Common myeloid progenitor, CD34-positive (primary cell): ENCODE results near the gene C16orf74.

ENCODE experiments used
- CTCF ChIA-PET: fragments of 350-600 bp; sonication (Branson Sonifier 250); formaldehyde crosslinking; loops from one replicate; lab custom pipeline; 2021; ENCODE audit warnings: antibody characterized with exemption; lab: Charles Lee
- POLR2A ChIA-PET: fragments of 350-600 bp; sonication (Branson Sonifier 250); formaldehyde crosslinking; loops from one replicate; lab custom pipeline; 2021; ENCODE audit warnings: antibody characterized with exemption; lab: Charles Lee
- DNase-seq, 3 donors: peaks; one replicate each; pipeline versions ENCODE4 v3.0.0 to v3.0.0-alpha.2; 2013
- H3K27ac ChIP-seq, 2 experiments: 1 replicate in 1 of 2; 2 replicates in 1 of 2; pipeline ENCODE4 v1.7.0; 2013; ENCODE audit warnings: inconsistent platforms in 2 of 2, low read length in 2 of 2, mild to moderate bottlenecking in 2 of 2, low read depth in 1 of 2, moderate library complexity in 1 of 2; ENCODE audit not compliant: severe bottlenecking in 2 of 2, insufficient read depth in 1 of 2, poor library complexity in 1 of 2
- H3K27me3 ChIP-seq, 5 experiments: replicated peaks in 2 of 5; 1 replicate in 3 of 5; 2 replicates in 2 of 5; pipeline versions ENCODE4 v1.6.1 to v1.7.0; 2013; ENCODE audit warnings: low read length in 4 of 5, mild to moderate bottlenecking in 2 of 5, moderate library complexity in 2 of 5, inconsistent platforms in 1 of 5; ENCODE audit not compliant: insufficient read depth in 5 of 5, control insufficient read depth in 4 of 5
- H3K36me3 ChIP-seq, 4 experiments: 1 replicate in 2 of 4; 2 replicates in 2 of 4; pipeline versions ENCODE4 v1.6.1 to v1.7.0; 2013; ENCODE audit warnings: low read length in 3 of 4, control low read depth in 1 of 4, mild to moderate bottlenecking in 1 of 4; ENCODE audit not compliant: control insufficient read depth in 4 of 4, insufficient read depth in 4 of 4
- H3K4me1 ChIP-seq, 4 experiments: 1 replicate in 3 of 4; 2 replicates in 1 of 4; pipeline versions ENCODE4 v1.6.1 to v1.7.1; 2013; ENCODE audit warnings: low read length in 3 of 4, mild to moderate bottlenecking in 3 of 4, control low read depth in 1 of 4, inconsistent platforms in 1 of 4, moderate library complexity in 1 of 4; ENCODE audit not compliant: control insufficient read depth in 4 of 4, insufficient read depth in 4 of 4; ENCODE audit errors: control extremely low read depth in 1 of 4
- H3K4me3 ChIP-seq, 7 experiments: 1 replicate in 4 of 7; 2 replicates in 3 of 7; pipeline versions ENCODE4 v1.5.1 to v1.7.0; 2013; ENCODE audit warnings: mild to moderate bottlenecking in 7 of 7, low read length in 6 of 7, moderate library complexity in 6 of 7, inconsistent platforms in 2 of 7, low read depth in 2 of 7, control low read depth in 1 of 7; ENCODE audit not compliant: insufficient read depth in 4 of 7, control insufficient read depth in 1 of 7; ENCODE audit errors: extremely low read depth in 1 of 7
- H3K9me3 ChIP-seq, 5 experiments: 1 replicate in 4 of 5; 2 replicates in 1 of 5; pipeline versions ENCODE4 v1.6.1 to v1.7.1; 2013; ENCODE audit warnings: low read length in 4 of 5, mild to moderate bottlenecking in 2 of 5, inconsistent platforms in 1 of 5, low read depth in 1 of 5, moderate library complexity in 1 of 5; ENCODE audit not compliant: control insufficient read depth in 4 of 5, insufficient read depth in 2 of 5; ENCODE audit errors: control extremely low read depth in 1 of 5
- WGBS: methylation state at CpG from one replicate; pipeline ENCODE4 v1.1.5; 2013; ENCODE audit not compliant: insufficient coverage; 5-methylcytosine and 5-hydroxymethylcytosine counted together

The C16orf74 gene

DNA sequence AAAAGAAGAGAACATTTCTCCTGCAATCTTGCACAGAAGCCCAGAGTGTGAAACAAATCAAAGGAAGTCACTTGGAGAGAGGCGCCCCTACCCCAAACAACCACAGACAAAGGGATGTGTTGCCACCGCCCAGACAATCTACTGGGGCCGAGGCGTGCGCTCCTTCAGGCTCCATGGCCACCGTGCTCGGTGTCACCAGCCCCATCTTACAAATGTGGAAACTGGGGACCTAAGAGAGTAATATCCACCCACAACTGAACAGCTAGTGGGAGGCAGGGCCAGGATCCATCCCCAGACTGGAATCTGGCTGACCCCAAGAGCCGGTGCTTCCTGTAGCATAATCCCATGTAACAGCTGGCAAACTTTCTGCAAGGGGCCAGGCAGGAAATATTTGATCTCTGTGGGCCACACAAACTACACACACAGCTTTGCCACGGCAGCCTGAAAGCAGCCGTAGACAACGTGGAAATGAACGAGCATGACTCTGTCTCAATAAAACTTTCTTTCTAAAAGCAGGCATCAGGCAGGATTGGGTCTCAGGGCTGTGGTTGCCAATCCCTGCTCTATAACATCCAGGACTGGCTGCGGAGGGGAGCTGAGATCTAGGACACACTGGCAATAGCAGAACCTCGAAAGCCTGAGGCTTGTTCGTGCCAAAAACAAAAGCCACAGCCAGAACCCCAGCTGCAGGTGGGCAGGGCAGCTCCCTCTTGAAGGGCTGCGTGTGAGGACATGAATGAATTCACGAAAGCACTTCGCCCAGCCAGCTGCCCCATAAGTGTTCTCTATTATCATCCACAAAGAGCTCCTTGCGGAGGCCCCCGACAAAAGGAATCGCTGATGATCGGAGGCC lies 35.5 kb downstream of the C16orf74 start:
- Histone ChIP-seq H3K36me3 (no peaks in the 10 kb centered on the region), H3K27me3 (peaks cover 0 to 4% (median 0%) of the 10 kb centered on the region in 5 experiments), H3K4me3 (peak overlapping the region in 1 of 7 experiments; percentile 55), H3K4me1 (peaks cover 0 to 25% (median 20%) of the 10 kb centered on the region in 4 experiments), H3K27ac (no peak overlapping the region), H3K9me3 (peaks cover 0 to 7% (median 3%) of the 10 kb centered on the region in 5 experiments)
- ChIA-PET CTCF (interaction anchor here (0.8 to 2.5 kb wide), 4 partner anchors 9 to 56 kb away, joined by 3 to 9 read pairs (median 4); no protein-coding TSS in a partner anchor), POLR2A (no interaction called here)
- WGBS = 36% methylated on average over 14 of the region's 22 CpGs
- peak; percentile 37 to 76 (median 76) for DNase-seq

DNA sequence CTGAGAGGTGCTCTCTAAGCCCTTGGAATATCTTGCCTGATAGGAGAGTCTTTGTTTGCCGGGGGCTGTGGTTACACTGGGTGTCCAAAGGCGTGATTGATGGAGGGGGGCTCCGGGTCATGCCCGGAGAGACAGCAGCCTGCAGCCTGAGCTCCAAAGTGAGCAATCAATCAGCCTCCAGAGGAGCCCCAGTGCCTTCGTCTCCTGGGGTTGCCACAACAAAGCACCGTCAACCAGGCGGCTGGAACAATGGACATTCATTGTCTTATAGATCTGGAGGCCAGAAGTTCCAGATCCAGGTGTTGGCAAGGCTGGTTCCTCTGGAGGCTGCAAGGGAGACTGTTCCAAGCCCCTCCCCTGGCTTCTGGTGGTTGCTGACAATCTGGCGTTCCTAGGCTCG lies 38.1 kb downstream of the C16orf74 start:
- Histone ChIP-seq H3K27ac (no peak overlapping the region), H3K27me3 (peaks cover 0 to 4% (median 0%) of the 10 kb centered on the region in 5 experiments), H3K36me3 (no peaks in the 10 kb centered on the region), H3K9me3 (peaks cover 0 to 7% (median 3%) of the 10 kb centered on the region in 5 experiments), H3K4me1 (peaks cover 0 to 25% (median 20%) of the 10 kb centered on the region in 4 experiments), H3K4me3 (no peak overlapping the region)
- CTCF ChIA-PET = interaction anchor here (1.2 to 1.7 kb wide), 2 partner anchors 29 to 57 kb away, joined by 3 to 4 read pairs; no protein-coding TSS in a partner anchor
- POLR2A ChIA-PET = no interaction called here
- no peak for DNase-seq
- WGBS = 84% methylated on average over 9 of the region's 9 CpGs

DNA sequence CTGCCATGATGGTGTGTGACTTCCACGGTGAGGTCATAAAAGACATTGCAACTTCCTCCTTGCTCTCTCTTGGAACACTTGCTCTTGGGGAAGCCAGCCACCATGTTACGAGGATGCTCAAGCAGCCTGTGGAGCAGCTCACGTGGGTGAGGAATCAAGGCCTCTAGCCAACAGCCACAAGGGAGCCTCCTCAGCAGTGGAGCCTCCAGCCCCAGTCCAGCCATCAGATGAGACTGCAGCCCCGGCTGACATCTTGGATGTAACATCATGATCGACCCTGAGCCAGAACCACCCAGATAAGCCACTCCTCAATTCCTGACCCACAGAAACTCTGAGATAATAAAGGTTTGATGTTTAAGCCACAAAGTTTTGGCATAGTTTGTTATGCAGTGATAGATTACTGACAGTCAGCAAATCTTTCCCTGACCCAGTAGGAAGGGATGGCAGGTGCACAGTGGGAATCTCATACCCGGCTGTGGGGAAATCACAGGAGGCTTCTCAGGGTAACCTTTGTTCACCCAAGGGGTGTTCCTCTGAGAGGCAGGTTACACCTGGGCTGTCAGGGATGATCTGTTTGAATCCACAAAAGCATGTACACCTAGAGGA lies 38.8 kb downstream of the C16orf74 start:
- DNase-seq = peak in 1 of 3 donors; percentile 4
- ChIA-PET CTCF (interaction anchor here (1.7 kb wide), 1 partner anchor 28 kb away, joined by 4 read pairs; no protein-coding TSS in a partner anchor), POLR2A (no interaction called here)
- peaks cover 0 to 19% (median 18%) of the 10 kb centered on the region in 4 experiments for H3K4me1 ChIP-seq
- no peak overlapping the region for H3K27ac ChIP-seq
- no peaks in the 10 kb centered on the region for H3K36me3 ChIP-seq
- WGBS = 97% methylated on average over 3 of the region's 6 CpGs
- H3K27me3 ChIP-seq = peaks cover 0 to 4% (median 0%) of the 10 kb centered on the region in 5 experiments
- peaks cover 0 to 7% (median 3%) of the 10 kb centered on the region in 5 experiments for H3K9me3 ChIP-seq
- no peak overlapping the region for H3K4me3 ChIP-seq

DNA sequence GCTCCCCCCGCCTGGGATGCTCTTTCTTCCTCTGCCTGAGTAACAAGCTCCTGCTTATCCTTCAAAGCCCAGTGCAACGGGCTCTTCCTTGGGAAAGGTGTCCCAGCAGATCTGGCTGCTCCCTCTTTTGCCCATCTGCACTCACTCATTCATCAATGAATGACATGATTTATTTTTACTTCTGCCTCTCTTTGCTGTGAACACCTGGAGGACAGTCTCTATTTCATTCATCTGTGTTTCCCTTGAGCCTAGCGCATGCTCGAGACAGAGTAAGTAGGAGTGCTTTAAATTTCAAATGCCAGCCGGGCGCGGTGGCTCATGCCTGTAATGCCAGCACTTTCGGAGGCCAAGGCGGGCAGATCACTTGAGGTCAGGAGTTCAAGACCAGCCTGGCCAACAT lies 40.2 kb downstream of the C16orf74 start:
- DNase-seq = no peak
- H3K36me3 ChIP-seq = no peaks in the 10 kb centered on the region
- H3K4me1 ChIP-seq = peaks cover 0 to 7% (median 6%) of the 10 kb centered on the region in 4 experiments
- no peak overlapping the region for H3K27ac ChIP-seq
- no peak overlapping the region for H3K4me3 ChIP-seq
- H3K9me3 ChIP-seq = peaks cover 0 to 7% (median 3%) of the 10 kb centered on the region in 5 experiments
- ChIA-PET POLR2A (no interaction called here), CTCF (interaction anchor here (0.6 kb wide), 1 partner anchor 8 kb away, joined by 3 read pairs; no protein-coding TSS in a partner anchor)
- 91% methylated on average over 9 of the region's 9 CpGs for WGBS
- H3K27me3 ChIP-seq = no peaks in the 10 kb centered on the region

DNA sequence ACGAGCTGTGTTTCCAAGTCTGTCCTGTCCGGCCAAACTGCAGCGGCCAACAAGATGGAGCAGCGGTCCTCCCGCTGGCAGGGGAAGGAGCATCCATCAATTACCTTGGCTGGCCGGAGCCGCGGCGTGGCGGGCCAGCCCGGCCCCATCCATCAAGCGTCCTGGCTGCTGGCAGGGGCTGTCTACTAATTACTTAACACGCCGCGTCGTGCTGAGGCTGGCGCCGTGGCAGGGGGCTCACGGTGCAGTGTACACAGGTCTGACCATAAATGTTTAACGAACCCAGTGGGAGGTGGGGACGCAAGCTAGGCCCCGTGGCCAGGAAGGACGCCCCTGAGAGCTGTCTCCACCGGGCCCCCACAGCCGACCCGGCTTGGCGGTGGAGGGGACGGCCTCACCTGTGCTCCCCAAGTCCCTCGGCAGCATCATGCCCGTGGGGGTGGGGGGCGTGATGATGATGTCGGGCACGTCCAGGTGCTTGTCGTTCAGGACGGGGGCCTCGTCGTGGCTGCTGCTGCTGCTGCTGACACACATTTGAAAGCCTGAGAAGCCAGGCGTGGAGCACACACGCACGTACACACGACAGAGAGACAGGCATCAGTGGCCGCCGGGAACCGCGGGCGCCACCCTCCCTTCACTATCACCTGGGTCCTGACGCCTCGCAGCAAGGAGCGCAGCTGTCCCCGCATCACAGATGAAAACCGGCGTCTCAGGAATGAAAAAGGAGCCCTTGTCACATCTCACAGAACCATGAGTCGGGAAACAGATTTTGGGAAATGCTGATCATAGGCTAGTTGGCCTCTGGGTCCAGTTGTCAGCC lies 40.9 kb downstream of the C16orf74 start:
- WGBS = 96% methylated on average over 46 of the region's 53 CpGs
- Histone ChIP-seq H3K27me3 (no peaks in the 10 kb centered on the region), H3K36me3 (no peaks in the 10 kb centered on the region), H3K4me3 (no peak overlapping the region), H3K4me1 (peaks cover 0 to under 1% (median 0%) of the 10 kb centered on the region in 4 experiments), H3K27ac (no peak overlapping the region), H3K9me3 (peaks cover 0 to 7% (median 3%) of the 10 kb centered on the region in 5 experiments)
- POLR2A ChIA-PET = no interaction called here
- DNase-seq = no peak
- CTCF ChIA-PET = interaction anchor here (1.4 to 1.5 kb wide), 2 partner anchors 27 to 34 kb away, joined by 4 read pairs; no protein-coding TSS in a partner anchor

DNA sequence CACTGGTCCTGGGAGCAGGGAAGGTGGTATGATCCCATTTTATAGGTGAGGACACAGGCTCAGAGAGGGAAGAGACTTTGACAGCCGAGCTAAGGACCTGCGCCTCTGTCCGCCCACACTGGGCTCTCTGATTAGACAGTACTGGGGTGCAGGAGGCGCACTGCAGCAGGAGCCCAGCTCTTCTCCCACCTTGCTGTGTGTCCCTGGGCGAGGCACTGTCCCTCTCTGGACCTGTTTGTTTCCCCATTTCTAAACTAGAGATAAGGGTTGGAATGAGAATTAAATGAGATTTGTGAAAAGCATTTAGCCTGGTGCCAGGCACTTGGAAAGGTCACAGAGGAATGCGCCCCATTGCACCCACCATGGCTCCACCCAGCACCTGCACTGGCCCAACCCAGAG lies 42.6 kb downstream of the C16orf74 start:
- no peak for DNase-seq
- CTCF ChIA-PET = interaction anchor here (1.3 to 1.5 kb wide), 2 partner anchors 32 to 50 kb away, joined by 3 to 4 read pairs; no protein-coding TSS in a partner anchor
- no peak overlapping the region for H3K4me3 ChIP-seq
- no peaks in the 10 kb centered on the region for H3K4me1 ChIP-seq
- H3K27me3 ChIP-seq = no peaks in the 10 kb centered on the region
- POLR2A ChIA-PET = no interaction called here
- no peak overlapping the region for H3K27ac ChIP-seq
- H3K9me3 ChIP-seq = peaks cover 0 to 7% (median 3%) of the 10 kb centered on the region in 5 experiments
- no peaks in the 10 kb centered on the region for H3K36me3 ChIP-seq
- WGBS = 93% methylated on average over 5 of the region's 6 CpGs
